Ishikawa (cell line): ENCODE measurements around the gene DNPEP.

Experiments used
- CEBPB ChIP-seq: IDR thresholded peaks from 2 replicates; pipeline ENCODE4 v1.6.1; 2012
- CREB1 ChIP-seq: IDR thresholded peaks from 2 replicates; pipeline ENCODE4 v1.6.1; 2012; ENCODE audit warnings: low read depth
- EP300 ChIP-seq: IDR thresholded peaks from 2 replicates; pipeline ENCODE4 v1.6.1; 2012; ENCODE audit warnings: borderline replicate concordance
- FOXM1 ChIP-seq: IDR thresholded peaks from 2 replicates; pipeline ENCODE4 v1.6.1; 2012; ENCODE audit warnings: low read depth, borderline replicate concordance
- MAX ChIP-seq: IDR thresholded peaks from 2 replicates; pipeline ENCODE4 v1.6.1; 2012
- RAD21 ChIP-seq: IDR thresholded peaks from 2 replicates; pipeline ENCODE4 v1.6.1; 2012; ENCODE audit warnings: low read depth
- TAF1 ChIP-seq: IDR thresholded peaks from 2 replicates; pipeline ENCODE4 v1.6.1; 2012; ENCODE audit warnings: low read depth, mild to moderate bottlenecking
- TEAD4 ChIP-seq: IDR thresholded peaks from 2 replicates; pipeline ENCODE4 v1.6.1; 2012
- USF1 ChIP-seq: IDR thresholded peaks from 2 replicates; pipeline ENCODE4 v1.6.1; 2012
- YY1 ChIP-seq: IDR thresholded peaks from 2 replicates; pipeline ENCODE4 v1.6.1; 2012; ENCODE audit warnings: low read depth
- ZBTB7A ChIP-seq: IDR thresholded peaks from 2 replicates; pipeline ENCODE4 v1.6.1; 2012; ENCODE audit warnings: low read depth

GRCh38 chr2:219404954-219405353 lies 17.2 kb upstream of the DNPEP start:
- TF ChIP-seq TAF1 = no peak
- no peak for TF ChIP-seq RAD21
- TF ChIP-seq YY1 = no peak
- TF ChIP-seq CEBPB = no peak
- TF ChIP-seq USF1 = no peak
- TF ChIP-seq CREB1 = no peak
- TF ChIP-seq FOXM1 = no peak
- TF ChIP-seq EP300 = no peak
- TF ChIP-seq MAX = no peak
- no peak for TF ChIP-seq TEAD4
- no peak for TF ChIP-seq ZBTB7A
